Naive thymus-derived CD4-positive, alpha-beta T cell (primary cell): ENCODE data around the gene PLGRKT. TPM values are rescaled to one million over a fixed set of nuclear protein-coding genes. Genes with fewer than 3 reads are reported as not detected.

ENCODE experiments used
- ATAC-seq: fragments of 150-1000 bp; cut with Tn5 transposase; 2 replicates; pipeline ENCODE4 v1.10.0; 2021; ENCODE audit warnings: mild to moderate bottlenecking, moderate library complexity
- CTCF ChIA-PET: fragments of 350-600 bp; sonication (Branson Sonifier 250); formaldehyde crosslinking; loops from one replicate; lab custom pipeline; 2021; ENCODE audit warnings: antibody characterized with exemption; lab: Charles Lee
- POLR2A ChIA-PET: fragments of 350-600 bp; sonication (Branson Sonifier 250); formaldehyde crosslinking; loops from one replicate; lab custom pipeline; 2021; ENCODE audit warnings: antibody characterized with exemption, inconsistent platforms; lab: Charles Lee
- DNase-seq, 9 donors: peaks; one replicate each; pipeline versions ENCODE4 v3.0.0 to v3.0.0-alpha.2; 2020 to 2022; ENCODE audit warnings: mixed read lengths in 1 of 9
- H3K27ac ChIP-seq: one replicate; pipeline ENCODE4 v1.7.0; 2013; ENCODE audit warnings: mild to moderate bottlenecking, low read depth, low read length, moderate library complexity
- H3K27me3 ChIP-seq, 2 donors: one replicate each; pipeline ENCODE4 v1.7.0; 2013; ENCODE audit warnings: low read length in 2 of 2, mild to moderate bottlenecking in 2 of 2, moderate library complexity in 2 of 2; ENCODE audit not compliant: control insufficient read depth in 2 of 2, insufficient read depth in 2 of 2
- H3K36me3 ChIP-seq, 3 experiments: 1 replicate in 2 of 3; 2 replicates in 1 of 3; pipeline ENCODE4 v1.7.0; 2013; ENCODE audit warnings: low read length in 3 of 3, mild to moderate bottlenecking in 3 of 3, moderate library complexity in 1 of 3; ENCODE audit not compliant: insufficient read depth in 3 of 3, control insufficient read depth in 2 of 3
- H3K4me1 ChIP-seq, 2 donors: one replicate each; pipeline ENCODE4 v1.7.0; 2013; ENCODE audit warnings: low read length in 2 of 2, mild to moderate bottlenecking in 2 of 2, moderate library complexity in 1 of 2; ENCODE audit not compliant: control insufficient read depth in 2 of 2, insufficient read depth in 2 of 2
- H3K4me3 ChIP-seq: 2 replicates; pipeline ENCODE4 v1.7.0; 2013; ENCODE audit warnings: mild to moderate bottlenecking, low read length
- H3K9me3 ChIP-seq, 3 experiments: 1 replicate in 2 of 3; 2 replicates in 1 of 3; pipeline ENCODE4 v1.7.0; 2013; ENCODE audit warnings: low read length in 3 of 3; ENCODE audit not compliant: control insufficient read depth in 2 of 3
- H3K27ac Mint-ChIP-seq, 9 donors: one replicate each; pipeline ENCODE4 v1.8.0; 2020 to 2022; ENCODE audit warnings: mixed read lengths in 9 of 9, mild to moderate bottlenecking in 8 of 9, moderate library complexity in 5 of 9, inconsistent platforms in 2 of 9
- H3K27me3 Mint-ChIP-seq, 5 donors: one replicate each; pipeline ENCODE4 v1.8.0; 2021 to 2022; ENCODE audit warnings: mixed read lengths in 5 of 5, mild to moderate bottlenecking in 1 of 5
- H3K36me3 Mint-ChIP-seq, 5 donors: one replicate each; pipeline ENCODE4 v1.8.0; 2020 to 2022; ENCODE audit warnings: mixed read lengths in 5 of 5, mild to moderate bottlenecking in 3 of 5, inconsistent platforms in 1 of 5
- H3K4me1 Mint-ChIP-seq, 7 donors: one replicate each; pipeline ENCODE4 v1.8.0; 2020 to 2022; ENCODE audit warnings: mixed read lengths in 7 of 7, mild to moderate bottlenecking in 3 of 7, inconsistent platforms in 1 of 7
- H3K4me3 Mint-ChIP-seq, 10 donors: one replicate each; pipeline ENCODE4 v1.8.0; 2020 to 2022; ENCODE audit warnings: mild to moderate bottlenecking in 10 of 10, mixed read lengths in 10 of 10, moderate library complexity in 6 of 10, inconsistent platforms in 2 of 10
- H3K9me3 Mint-ChIP-seq, 11 donors: one replicate each; pipeline ENCODE4 v1.8.0; 2020 to 2022; ENCODE audit warnings: mixed read lengths in 11 of 11, mild to moderate bottlenecking in 4 of 11, inconsistent platforms in 1 of 11, moderate library complexity in 1 of 11
- intact Hi-C, 2 donors: fragments of 100-400 bp; cut with micrococcal nuclease; formaldehyde crosslinking; loops; one replicate each; pipeline ENCODE4 v1.15.1; 2023
- polyA plus RNA-seq, 2 donors: library from polyadenylated mRNA; unstranded; fragments of 300-500 nt; fragmentation: Illumina TruSeq; gene quantifications; one replicate each; pipeline ENCODE4 v1.2.3, GENCODE V29; 2021
- total RNA-seq, 6 experiments: library from RNA in 5 of 6; stranded (reverse) in 5 of 6; gene quantifications; 1 replicate in 5 of 6; 2 replicates in 1 of 6; pipeline ENCODE4 v1.2.3 and lab custom pipeline; 2021 to 2026

The PLGRKT gene
- total and polyA plus RNA-seq, 7 experiments from 2014 or later, result 15.8 to 79.6 (median 18.4) TPM

DNA sequence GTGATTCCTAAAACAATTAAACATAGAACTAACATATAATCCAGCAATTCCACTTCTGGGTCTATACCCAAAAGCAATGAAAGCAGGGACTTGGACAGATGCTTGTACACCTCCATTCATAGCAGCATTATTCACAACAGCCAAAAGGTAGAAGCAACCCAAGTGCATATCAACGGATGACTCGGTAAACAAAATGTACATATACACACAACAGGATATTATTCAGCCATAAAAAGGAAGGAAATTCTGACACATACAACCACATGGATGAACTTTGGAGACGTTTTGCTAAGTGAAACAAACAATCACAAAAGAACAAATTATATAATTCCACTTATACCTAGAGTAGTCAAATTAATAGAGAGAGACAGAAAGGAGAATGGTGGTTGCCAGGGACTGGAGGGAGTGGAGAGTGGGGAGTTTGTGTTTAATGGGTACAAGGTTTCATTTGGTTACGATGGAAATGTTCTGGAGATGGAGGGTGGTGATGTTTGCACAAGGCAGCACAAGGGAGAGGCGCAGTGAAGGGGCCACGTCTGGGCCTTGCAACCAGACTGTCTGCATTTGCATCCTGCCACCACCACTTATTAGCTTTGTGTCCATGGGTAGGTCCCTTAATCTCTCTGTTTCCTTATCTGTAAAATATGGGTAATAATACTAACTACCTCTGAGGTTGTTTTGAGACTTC, 61.8 kb downstream of the PLGRKT start:
- ChIA-PET POLR2A (interaction anchor here (0.6 kb wide), 1 partner anchor 188 kb away, joined by 4 read pairs; no protein-coding TSS in a partner anchor), CTCF (no interaction called here)
- no peaks in the 10 kb centered on the region for H3K27me3 Mint-ChIP-seq
- DNase-seq, result no peak
- H3K9me3 ChIP-seq, result no peaks in the 10 kb centered on the region
- no peaks in the 10 kb centered on the region for H3K27me3 ChIP-seq
- H3K27ac ChIP-seq, result no peak overlapping the region
- intact Hi-C loops, result loop anchor here in 1 of 2 donors (2.0 to 10.0 kb wide), 2 partner anchors 23 to 51 kb away; no protein-coding TSS in a partner anchor
- no peak overlapping the region for H3K4me3 ChIP-seq
- H3K4me1 ChIP-seq, result peaks cover 0 to 3% of the 10 kb centered on the region in 2 donors
- peaks cover 23 to 38% (median 33%) of the 10 kb centered on the region in 7 donors for H3K4me1 Mint-ChIP-seq
- ATAC-seq, result peak; percentile 31
- H3K27ac Mint-ChIP-seq, result peak overlapping the region in 2 of 9 donors; percentile 39 to 84
- peak overlapping the region in 2 of 10 donors; percentile 26 to 54 for H3K4me3 Mint-ChIP-seq
- peaks cover 0 to 2% (median 0%) of the 10 kb centered on the region in 11 donors for H3K9me3 Mint-ChIP-seq
- peaks cover 4 to 34% (median 31%) of the 10 kb centered on the region in 5 donors for H3K36me3 Mint-ChIP-seq
- H3K36me3 ChIP-seq, result peaks cover 0 to under 1% (median 0%) of the 10 kb centered on the region in 3 experiments

DNA sequence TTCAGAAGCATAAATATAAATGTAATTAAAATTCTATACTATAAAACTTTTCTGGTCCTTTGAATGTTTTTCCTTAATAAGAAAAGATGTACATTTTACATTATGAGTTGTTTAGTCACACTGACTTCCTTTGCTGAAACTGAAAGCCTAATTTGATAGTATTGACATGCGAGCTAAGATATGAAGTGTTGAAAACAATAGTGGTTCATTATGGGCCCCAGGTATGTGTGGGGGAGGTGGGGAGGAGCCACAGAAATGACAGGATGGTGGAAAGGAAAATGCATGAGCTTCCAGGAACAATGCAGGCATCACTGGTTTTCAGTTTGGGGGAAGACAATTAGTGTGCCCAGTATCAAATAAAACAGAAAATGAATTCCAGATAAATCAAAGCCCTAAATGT, 62.6 kb downstream of the PLGRKT start:
- Mint-ChIP-seq H3K4me1 (peaks cover 23 to 39% (median 33%) of the 10 kb centered on the region in 7 donors), H3K27me3 (no peaks in the 10 kb centered on the region), H3K4me3 (peak overlapping the region in 4 of 10 donors; percentile 3 to 48 (median 8)), H3K9me3 (peaks cover 0 to 2% (median 0%) of the 10 kb centered on the region in 11 donors), H3K36me3 (peaks cover 4 to 31% (median 24%) of the 10 kb centered on the region in 5 donors), H3K27ac (peak overlapping the region in 5 of 9 donors; percentile 2 to 56 (median 3))
- H3K9me3 ChIP-seq, result no peaks in the 10 kb centered on the region
- H3K4me1 ChIP-seq, result peaks cover 0 to 3% of the 10 kb centered on the region in 2 donors
- H3K27ac ChIP-seq, result no peak overlapping the region
- intact Hi-C loops, result loop anchor here in 1 of 2 donors (2.0 to 10.0 kb wide), 2 partner anchors 22 to 50 kb away; no protein-coding TSS in a partner anchor
- no peak overlapping the region for H3K4me3 ChIP-seq
- ATAC-seq (no peak), DNase-seq (peak in 1 of 9 donors; percentile 31)
- H3K36me3 ChIP-seq, result no peaks in the 10 kb centered on the region
- ChIA-PET POLR2A (no interaction called here), CTCF (no interaction called here)
- H3K27me3 ChIP-seq, result no peaks in the 10 kb centered on the region

DNA sequence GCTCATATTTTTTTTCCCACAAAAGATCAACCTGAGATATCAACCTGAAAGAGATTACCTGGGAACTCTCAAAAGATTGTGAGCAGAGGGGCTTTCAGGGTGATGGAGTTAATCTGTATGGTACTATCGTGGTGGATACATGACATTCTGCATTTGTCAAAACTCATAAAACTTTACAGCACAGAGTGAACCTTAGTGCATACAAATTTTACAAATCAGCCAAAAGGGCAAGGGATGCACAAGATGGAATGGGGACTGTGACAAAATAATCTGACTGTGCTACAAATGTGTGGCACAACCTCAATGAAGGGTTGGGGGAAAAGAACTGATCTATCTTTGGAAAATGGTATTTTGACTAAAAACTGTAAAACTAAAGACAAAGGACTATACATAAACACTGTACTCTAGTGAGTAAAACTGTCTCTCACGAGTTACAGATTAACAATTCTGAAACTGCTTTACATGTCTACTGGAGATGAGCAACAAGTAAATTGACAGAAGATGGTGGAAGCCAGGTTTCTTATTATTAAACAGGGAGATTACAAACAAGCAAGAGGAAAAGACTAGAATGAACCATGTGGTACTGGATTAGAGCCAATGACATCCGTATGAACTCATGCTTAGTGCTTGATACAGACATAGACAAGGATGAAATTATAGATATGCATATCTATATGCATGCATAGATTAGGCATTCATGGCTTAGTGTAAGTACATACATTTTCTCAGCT, 73.3 kb downstream of the PLGRKT start:
- intact Hi-C loops, result no loop called here
- CTCF ChIA-PET, result no interaction called here
- ATAC-seq (no peak), DNase-seq (no peak)
- Mint-ChIP-seq H3K4me1 (peaks cover 5 to 26% (median 10%) of the 10 kb centered on the region in 7 donors), H3K27ac (no peak overlapping the region), H3K9me3 (peaks cover 0 to 17% (median 2%) of the 10 kb centered on the region in 11 donors), H3K4me3 (no peak overlapping the region), H3K27me3 (no peaks in the 10 kb centered on the region), H3K36me3 (peaks cover 0 to 55% (median 24%) of the 10 kb centered on the region in 5 donors)
- POLR2A ChIA-PET, result interaction anchor here (0.6 kb wide), 1 partner anchor 290 kb away, joined by 3 read pairs; no protein-coding TSS in a partner anchor
- no peak overlapping the region for H3K27ac ChIP-seq
- H3K36me3 ChIP-seq, result no peaks in the 10 kb centered on the region
- H3K9me3 ChIP-seq, result no peaks in the 10 kb centered on the region
- H3K27me3 ChIP-seq, result no peaks in the 10 kb centered on the region
- no peaks in the 10 kb centered on the region for H3K4me1 ChIP-seq
- H3K4me3 ChIP-seq, result no peak overlapping the region

DNA sequence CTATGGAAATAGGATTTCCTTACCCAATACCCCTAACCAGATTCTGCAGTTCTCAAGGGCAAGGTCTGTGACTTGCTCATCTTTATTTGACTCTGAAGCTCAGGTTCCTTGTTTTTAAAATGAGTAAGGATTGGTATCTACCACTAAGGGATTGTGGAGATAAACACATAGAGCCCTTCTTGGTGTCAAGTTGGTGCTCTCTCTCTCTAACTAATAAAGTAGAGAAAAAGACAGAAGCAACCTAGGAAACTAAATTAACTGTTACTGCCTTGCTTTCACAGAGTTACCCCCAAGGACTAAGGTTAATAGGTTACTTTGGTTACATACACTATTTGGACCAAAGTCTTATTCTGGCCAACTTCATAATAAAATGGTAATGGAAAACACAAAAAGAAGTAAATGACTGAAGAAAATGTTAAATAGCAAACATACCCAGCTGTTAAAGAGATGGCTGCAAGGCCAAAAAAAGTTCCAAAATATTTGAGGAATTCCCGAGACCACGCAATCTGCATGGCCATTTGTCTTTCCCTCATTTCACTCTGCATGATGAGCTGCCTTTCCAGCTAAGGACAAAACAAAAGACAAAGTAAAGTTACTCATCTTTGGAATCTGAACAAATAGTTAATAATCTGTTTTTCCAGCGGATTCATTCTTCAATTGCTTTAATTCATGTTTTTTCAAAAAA, 76.3 kb downstream of the PLGRKT start:
- no peaks in the 10 kb centered on the region for H3K27me3 Mint-ChIP-seq
- ATAC-seq, result no peak
- intact Hi-C loops, result no loop called here
- Histone ChIP-seq H3K27me3 (no peaks in the 10 kb centered on the region), H3K36me3 (peaks cover 0 to 6% (median 0%) of the 10 kb centered on the region in 3 experiments), H3K4me1 (no peaks in the 10 kb centered on the region), H3K4me3 (no peak overlapping the region), H3K9me3 (no peaks in the 10 kb centered on the region), H3K27ac (no peak overlapping the region)
- no peak for DNase-seq
- H3K4me1 Mint-ChIP-seq, result peaks cover 5 to 15% (median 8%) of the 10 kb centered on the region in 7 donors
- POLR2A ChIA-PET, result no interaction called here
- H3K4me3 Mint-ChIP-seq, result no peak overlapping the region
- H3K36me3 Mint-ChIP-seq, result peaks cover 3 to 54% (median 37%) of the 10 kb centered on the region in 5 donors
- H3K9me3 Mint-ChIP-seq, result peaks cover 0 to 11% (median 0%) of the 10 kb centered on the region in 11 donors
- H3K27ac Mint-ChIP-seq, result no peak overlapping the region
- CTCF ChIA-PET, result interaction anchor here (1.5 kb wide), 1 partner anchor 9 kb away, joined by 4 read pairs; no protein-coding TSS in a partner anchor

DNA sequence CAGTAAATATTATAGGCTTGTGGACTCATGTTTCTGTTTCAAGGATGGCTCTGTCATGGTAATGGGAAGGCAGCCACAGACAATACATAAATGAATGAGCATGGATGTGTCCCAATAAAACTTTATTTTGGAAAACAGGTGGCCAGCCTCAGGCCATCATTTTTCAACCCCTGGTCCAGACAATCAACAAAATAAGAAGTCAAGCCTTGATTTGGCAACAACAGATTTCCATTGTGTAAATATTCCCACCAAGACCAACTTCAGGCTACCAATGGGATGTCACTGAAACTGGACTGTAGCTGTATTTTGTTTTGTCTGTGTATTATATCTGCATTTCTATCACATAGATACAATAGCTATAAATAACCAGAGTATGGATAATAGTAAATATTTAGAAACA, 77.4 kb downstream of the PLGRKT start:
- POLR2A ChIA-PET, result no interaction called here
- DNase-seq (no peak), ATAC-seq (no peak)
- Mint-ChIP-seq H3K36me3 (peaks cover 3 to 53% (median 37%) of the 10 kb centered on the region in 5 donors), H3K27me3 (no peaks in the 10 kb centered on the region), H3K9me3 (peaks cover 0 to 9% (median 0%) of the 10 kb centered on the region in 11 donors), H3K4me1 (peaks cover 3 to 12% (median 9%) of the 10 kb centered on the region in 7 donors), H3K27ac (no peak overlapping the region), H3K4me3 (no peak overlapping the region)
- no peaks in the 10 kb centered on the region for H3K9me3 ChIP-seq
- no peaks in the 10 kb centered on the region for H3K4me1 ChIP-seq
- peaks cover 0 to 6% (median 0%) of the 10 kb centered on the region in 3 experiments for H3K36me3 ChIP-seq
- H3K27ac ChIP-seq, result no peak overlapping the region
- H3K27me3 ChIP-seq, result no peaks in the 10 kb centered on the region
- CTCF ChIA-PET, result no interaction called here
- intact Hi-C loops, result no loop called here
- no peak overlapping the region for H3K4me3 ChIP-seq

DNA sequence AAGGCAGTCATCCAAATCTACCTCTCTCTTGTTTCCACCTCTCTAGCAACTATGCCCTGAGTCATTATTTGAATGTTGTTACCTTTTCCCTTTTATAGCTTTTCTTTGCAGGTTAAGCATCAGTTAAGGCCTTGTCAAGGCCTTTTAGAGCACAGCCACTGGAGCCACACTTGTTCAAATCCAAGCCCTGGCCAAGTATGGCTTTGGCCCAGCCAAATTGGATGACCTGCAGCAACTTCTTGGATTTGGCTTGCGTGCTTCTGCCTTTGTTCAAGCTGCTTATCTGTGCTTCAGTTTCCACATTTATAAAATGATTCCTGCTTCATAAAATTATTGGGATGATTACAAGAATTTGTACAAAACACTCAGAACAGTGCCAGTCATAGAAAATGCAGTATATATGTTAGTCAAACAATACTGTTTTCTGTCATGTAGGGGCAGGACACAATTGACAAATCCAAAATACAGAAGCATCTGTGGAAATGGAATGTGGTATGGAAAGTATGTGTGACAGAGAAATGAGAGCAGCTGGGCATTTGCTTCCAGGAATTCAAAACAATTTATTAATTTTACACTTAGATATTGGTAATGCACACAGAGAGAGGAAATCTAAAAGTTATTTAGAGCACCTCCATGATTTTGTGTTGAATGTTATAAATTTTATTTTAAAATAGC, 80.2 kb downstream of the PLGRKT start:
- Mint-ChIP-seq H3K9me3 (peaks cover 0 to 14% (median 0%) of the 10 kb centered on the region in 11 donors), H3K27me3 (no peaks in the 10 kb centered on the region), H3K27ac (peak overlapping the region in 4 of 9 donors; percentile 17 to 55 (median 32)), H3K4me1 (peaks cover 5 to 35% (median 20%) of the 10 kb centered on the region in 7 donors), H3K4me3 (no peak overlapping the region), H3K36me3 (peaks cover 3 to 41% (median 35%) of the 10 kb centered on the region in 5 donors)
- Histone ChIP-seq H3K27ac (no peak overlapping the region), H3K4me3 (no peak overlapping the region), H3K9me3 (no peaks in the 10 kb centered on the region), H3K4me1 (peaks cover 12 to 16% of the 10 kb centered on the region in 2 donors), H3K27me3 (no peaks in the 10 kb centered on the region), H3K36me3 (peaks cover 0 to 6% (median 0%) of the 10 kb centered on the region in 3 experiments)
- no peak for ATAC-seq
- intact Hi-C loops, result no loop called here
- DNase-seq, result no peak
- CTCF ChIA-PET, result no interaction called here
- POLR2A ChIA-PET, result no interaction called here
